Stomach (tissue), 4 donors: ENCODE data around the gene TMEM217.

Experiments
- CTCF ChIP-seq, 7 experiments: fragments of 450-650 bp in 4 of 7; fragments of 200-600 bp in 3 of 7; sonication (generic) in 3 of 7; IDR thresholded peaks; one replicate each; pipeline ENCODE4 v1.5.1; 2016 to 2019; ENCODE audit warnings: antibody characterized with exemption in 7 of 7, control low read depth in 2 of 7, mild to moderate bottlenecking in 1 of 7
- POLR2A ChIP-seq, 4 donors: fragments of 450-650 bp; IDR thresholded peaks; one replicate each; pipeline ENCODE4 v1.6.1; 2016; ENCODE audit warnings: antibody characterized with exemption in 4 of 4, control low read depth in 2 of 4, mild to moderate bottlenecking in 1 of 4, moderate library complexity in 1 of 4
- POLR2AphosphoS5 ChIP-seq, 3 donors: sonication (generic); formaldehyde crosslinking; IDR thresholded peaks; one replicate each; pipeline ENCODE4 v1.6.1; 2016; ENCODE audit warnings: antibody characterized with exemption in 3 of 3

GRCh38 chr6:37202788-37203491, 55.0 kb downstream of the TMEM217 start:
- no peak for TF ChIP-seq POLR2A (IDR thresholded peaks at IDR 0.05)
- TF ChIP-seq CTCF (IDR thresholded peaks at IDR 0.05): no peak
- TF ChIP-seq POLR2AphosphoS5 (IDR thresholded peaks at IDR 0.05): no peak
